Measurements from ENCODE around the gene HEYL. TPM values are rescaled to one million over a fixed set of nuclear protein-coding genes. Genes with fewer than 3 reads are reported as not detected.

HEYL gene
- polyA plus RNA-seq (ENCODE audit: insufficient read length in 10 of 10), result 10 to 100 TPM; 40.1 to 57.2 (median 46.0) TPM
- long read RNA-seq, donor 1, transcript HEYL-201 (5 exons, 3,661 nt), result major isoform, 15 of 15 reads
- long read RNA-seq, donor 1, partial matches to known transcripts, result 0 of 15 reads
- long read RNA-seq, donor 1, other reads (novel, unspliced or antisense), result 0 of 15 reads
- long read RNA-seq, donor 2, transcript HEYL-201 (5 exons, 3,661 nt), result major isoform, 11 of 11 reads
- long read RNA-seq, donor 2, partial matches to known transcripts, result 0 of 11 reads
- long read RNA-seq, donor 2, other reads (novel, unspliced or antisense), result 0 of 11 reads
- long read RNA-seq, donor 3, result 0 reads
- long read RNA-seq, donor 4, transcript HEYL-201 (5 exons, 3,661 nt), result major isoform, 5 of 5 reads
- long read RNA-seq, donor 4, partial matches to known transcripts, result 0 of 5 reads
- long read RNA-seq, donor 4, other reads (novel, unspliced or antisense), result 0 of 5 reads
- long read RNA-seq, donor 5, transcript HEYL-201 (5 exons, 3,661 nt), result major isoform, 8 of 14 reads
- long read RNA-seq, donor 5, partial matches to known transcripts, result 0 of 14 reads
- long read RNA-seq, donor 5, other reads (novel, unspliced or antisense), result 6 of 14 reads
- long read RNA-seq, donor 6, transcript HEYL-201 (5 exons, 3,661 nt), result major isoform, 11 of 11 reads
- long read RNA-seq, donor 6, partial matches to known transcripts, result 0 of 11 reads
- long read RNA-seq, donor 6, other reads (novel, unspliced or antisense), result 0 of 11 reads
- long read RNA-seq, donor 7, transcript HEYL-201 (5 exons, 3,661 nt), result major isoform, 9 of 14 reads
- long read RNA-seq, donor 7, partial matches to known transcripts, result 5 of 14 reads
- long read RNA-seq, donor 7, other reads (novel, unspliced or antisense), result 0 of 14 reads
- long read RNA-seq, donor 8, transcript HEYL-201 (5 exons, 3,661 nt), result major isoform, 12 of 12 reads
- long read RNA-seq, donor 8, partial matches to known transcripts, result 0 of 12 reads
- long read RNA-seq, donor 8, other reads (novel, unspliced or antisense), result 0 of 12 reads
- long read RNA-seq, donor 9, partial matches to known transcripts, result 0 of 4 reads
- long read RNA-seq, donor 9, other reads (novel, unspliced or antisense), result 0 of 4 reads

DNA sequence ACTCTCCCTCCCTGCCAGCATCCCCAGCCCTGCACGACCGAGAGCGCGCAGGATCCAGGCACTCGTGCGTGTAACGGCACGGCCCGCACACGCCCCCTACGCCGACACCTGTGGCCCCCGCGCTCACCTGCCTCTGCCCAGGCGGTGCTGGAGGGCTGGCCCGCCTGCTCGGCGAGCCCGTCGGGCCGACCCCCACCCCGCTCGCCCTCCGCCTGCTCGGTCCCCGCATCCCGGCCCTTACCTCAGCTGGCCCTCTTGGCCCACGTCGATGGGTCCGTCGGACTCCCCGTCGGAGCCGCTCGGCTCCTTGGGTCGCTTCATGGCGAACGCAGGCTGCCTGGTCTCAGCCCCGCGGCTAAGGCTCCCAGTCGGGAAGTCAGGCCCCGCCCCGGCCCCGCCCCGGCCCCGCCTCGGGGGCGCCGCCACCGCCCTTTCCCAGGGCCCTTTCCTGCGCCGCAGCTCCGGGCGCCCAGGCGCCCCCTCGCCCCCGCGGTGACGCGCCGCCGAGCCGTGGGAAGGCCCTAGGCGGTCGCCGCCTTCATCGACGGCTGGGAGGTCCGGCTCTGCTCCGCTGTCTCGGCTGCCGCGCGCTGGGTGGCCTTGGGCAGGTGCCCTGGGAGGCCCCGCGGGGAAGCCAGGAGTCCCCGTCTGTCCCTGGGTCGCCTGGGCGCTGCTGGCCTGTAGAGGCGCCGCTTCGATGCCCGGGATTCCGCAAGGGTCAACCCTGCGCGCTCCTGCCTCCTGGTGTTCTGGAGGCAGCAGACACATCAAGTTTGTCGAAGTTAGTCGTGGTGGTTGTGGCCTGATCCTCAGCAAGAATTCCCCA lies at the start of gene HEYL:
Gene HEYL, minus strand, starts transcription at position 339 of the 826 bp plus-strand sequence. Its CDS starts 18 bp downstream, at position 321.
- DNase-seq, result peak; percentile 47 to 86 (median 53)

DNA sequence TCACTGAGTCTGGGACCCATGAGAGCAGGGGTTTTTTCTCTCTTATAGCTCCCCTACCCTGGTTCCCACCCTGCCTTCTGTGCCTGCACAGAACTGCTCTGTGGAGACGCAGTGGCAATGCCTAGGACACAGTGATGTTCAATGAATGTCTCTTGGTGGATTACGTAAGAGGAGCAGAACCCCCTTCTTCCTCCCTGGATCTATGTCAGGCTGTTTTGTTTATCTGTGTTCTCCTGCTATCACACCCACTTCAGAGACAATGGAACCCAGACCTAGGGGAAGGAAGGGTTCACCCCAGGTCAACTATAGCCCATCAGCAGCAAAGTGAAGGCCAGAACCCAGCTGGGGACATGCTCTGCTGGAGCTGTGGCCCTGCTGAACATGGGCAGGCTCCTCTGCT lies 49.8 kb upstream of the HEYL start:
- no peak for DNase-seq

DNA sequence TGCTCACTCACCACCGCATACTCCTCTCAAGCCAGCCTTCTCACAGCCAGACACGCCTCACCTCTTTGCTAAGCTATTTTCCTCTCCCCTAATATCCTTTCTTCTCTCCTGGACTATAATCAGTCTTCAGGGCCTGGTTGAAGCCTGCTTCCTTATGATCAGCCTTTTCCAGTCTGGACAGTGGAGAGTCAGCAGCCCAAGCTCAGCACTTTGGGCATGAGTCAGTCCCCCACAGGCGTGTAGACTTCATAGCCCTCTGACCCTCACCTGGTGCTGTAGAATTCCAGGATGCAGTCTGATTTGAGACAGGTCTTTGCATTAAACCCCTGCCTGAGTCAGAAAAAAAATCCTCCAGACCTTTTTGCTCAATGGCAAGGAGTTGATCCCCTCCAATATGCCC lies 49.3 kb upstream of the HEYL start:
- no peak for DNase-seq

DNA sequence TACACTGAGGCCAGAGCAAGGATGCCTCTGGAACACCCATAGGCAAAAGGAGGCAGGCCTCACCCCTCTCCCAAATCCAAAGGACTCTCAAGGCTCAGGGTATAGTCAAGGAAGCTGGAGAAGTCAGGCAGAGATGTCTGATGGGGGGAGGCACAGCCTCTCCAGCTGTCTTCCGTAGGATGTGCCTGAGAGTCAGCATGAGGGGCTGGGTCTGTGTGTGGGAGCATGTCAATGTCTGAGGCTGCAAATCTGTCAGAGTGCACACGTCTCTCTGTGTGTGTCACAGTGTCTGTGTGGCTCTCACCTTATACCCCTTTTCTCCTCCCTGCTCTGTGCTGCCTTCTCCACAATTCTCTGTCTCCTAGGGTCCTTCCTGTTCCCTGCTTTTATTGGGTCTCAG lies 47.8 kb upstream of the HEYL start:
- no peak for DNase-seq

DNA sequence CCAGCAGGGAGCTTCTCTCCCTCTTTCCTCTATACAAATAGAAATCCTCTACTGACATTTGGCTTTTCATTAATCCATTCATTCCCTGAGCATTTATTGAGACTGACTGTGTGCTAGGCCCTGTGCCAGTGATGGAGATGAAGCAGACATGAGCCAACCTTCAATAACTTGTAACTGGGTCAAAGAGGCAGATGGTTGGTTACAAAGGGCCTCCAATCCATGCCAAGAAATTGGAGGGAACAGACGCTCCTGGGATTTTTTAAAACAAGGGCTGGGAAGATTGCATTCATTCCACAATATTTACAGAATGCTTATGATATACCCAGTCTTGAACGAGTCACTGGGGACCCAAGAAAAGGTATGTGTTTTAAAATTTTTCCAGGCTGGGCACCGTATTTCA lies 45.6 kb upstream of the HEYL start:
- DNase-seq, result no peak

DNA sequence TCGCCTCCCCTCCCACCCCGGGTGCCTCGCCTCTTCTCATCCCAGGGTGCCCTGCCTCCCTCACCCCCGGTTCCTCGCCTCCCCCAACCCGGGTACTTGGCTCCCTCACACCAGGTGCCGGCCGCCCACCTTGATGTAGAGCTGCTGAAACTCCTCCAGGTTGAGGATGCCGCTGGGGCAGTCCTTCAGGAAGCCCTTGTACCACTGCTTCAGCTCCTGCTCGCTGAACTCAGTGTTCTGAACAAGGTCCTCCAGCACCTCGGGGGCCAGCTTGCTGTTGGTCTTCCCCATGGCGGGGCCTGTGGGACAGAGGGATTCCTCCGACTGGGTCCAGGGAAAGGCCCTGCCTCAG lies 44.8 kb upstream of the HEYL start:
- DNase-seq, result no peak

DNA sequence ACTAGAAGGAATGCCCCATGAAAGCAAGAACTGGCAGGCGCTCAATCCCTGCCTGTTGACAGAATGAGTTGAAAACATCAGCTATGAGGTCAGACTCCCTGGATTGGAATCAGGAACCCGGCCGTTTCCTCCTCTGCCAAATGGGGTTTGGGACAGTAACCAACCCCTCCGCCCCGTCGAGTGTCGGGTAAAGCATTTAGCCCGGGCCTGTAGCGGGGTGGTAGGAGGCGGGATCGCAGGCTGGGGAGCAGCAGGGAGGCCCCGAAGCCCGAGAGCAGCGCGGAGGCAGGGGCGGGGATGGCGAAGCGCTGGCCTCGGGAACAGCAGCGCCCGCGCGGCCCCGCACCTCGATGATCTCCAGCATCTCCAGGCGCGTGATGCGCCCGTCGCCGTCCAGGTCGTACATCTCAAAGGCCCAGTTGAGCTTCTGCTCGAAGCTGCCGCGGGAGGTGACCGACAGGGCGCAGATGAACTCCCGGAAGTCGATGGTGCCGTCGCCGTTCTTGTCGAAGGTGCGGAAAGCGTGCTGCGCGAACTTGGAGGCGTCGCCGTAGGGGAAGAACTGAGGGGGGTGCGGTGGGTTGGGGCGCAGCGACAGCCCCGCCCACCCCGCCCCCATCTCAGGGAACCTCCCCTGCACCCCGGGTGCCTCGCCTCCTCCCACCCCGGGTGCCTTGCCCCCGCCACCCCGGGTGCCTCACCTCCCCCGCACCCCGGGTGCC lies 44.3 kb upstream of the HEYL start:
- no peak for DNase-seq

DNA sequence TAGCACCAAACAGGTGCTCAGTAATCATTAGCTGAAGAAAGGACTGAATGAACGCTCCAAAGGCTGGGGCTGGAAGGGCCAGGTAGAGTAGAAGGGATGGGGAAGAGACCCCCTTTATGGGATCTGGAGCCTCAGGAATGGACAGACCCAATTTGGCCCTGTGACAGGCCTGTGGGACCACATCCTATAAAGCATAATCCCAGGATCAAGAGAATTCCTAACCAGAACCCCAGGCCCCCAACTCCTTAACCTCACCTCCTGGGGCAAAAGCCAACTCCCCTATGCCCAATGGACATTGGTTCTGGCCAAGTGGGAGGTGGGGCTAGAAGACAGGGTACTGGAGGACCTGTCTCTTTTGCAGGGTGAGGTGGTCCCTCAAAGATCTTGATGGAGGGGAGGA lies 42.6 kb upstream of the HEYL start:
- DNase-seq, result no peak

DNA sequence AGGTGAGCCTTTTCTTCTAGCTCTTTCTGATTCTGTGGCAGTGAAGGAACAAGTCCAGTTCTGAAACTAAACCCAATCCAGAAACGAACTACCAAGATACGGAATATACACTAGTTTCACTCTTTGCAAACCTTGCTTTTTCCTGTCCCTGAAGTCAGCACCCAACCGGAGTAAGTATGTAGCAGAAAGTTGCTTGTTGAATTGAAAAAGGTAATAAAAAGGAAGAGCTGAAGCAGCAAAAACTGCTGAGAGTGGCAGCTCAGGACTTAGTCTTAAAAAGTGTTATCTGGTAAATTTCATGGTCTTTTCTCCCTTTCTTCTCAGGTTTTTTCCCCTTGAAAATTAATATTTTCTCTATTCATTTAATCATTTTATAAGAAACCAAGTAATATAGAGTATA lies 41.9 kb upstream of the HEYL start:
- no peak for DNase-seq

DNA sequence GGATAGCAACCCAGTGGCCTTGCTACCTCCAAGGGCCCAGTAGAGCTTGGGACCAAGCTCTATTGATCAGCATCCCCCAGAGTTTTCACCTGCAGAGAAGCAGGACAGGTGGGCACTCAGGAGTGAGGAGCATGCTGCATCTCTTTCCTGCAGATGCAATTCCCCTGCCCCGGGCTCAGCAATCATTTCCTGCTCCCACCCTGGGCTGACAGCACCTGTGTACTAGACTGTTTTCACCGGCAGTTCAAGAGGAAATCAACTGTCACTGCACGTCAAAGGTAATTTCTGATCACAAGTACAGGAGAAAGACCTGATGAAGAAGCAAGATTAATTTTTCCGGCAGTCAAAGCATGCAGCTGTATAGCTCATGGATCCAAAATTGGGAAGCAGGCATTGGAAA lies 41.3 kb upstream of the HEYL start:
- no peak for DNase-seq

DNA sequence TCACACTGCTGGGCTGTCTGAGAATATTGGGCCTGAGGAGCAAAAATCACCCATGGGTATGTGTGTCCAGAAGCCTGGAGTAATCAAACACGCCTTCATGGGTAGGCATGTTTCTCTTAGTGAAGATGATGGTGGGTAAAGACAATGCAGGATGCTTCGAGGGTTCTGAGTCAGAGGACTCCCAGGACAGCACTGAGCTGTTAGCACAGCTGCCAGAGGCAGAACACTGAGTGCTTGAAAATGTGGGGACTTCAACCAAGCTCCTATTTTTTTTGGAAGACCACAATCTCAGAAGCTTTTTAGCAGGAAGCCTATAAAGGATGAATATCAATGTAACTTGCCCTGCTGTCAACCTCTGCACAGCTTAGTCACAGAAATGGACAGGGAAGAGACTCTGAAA lies 40.4 kb upstream of the HEYL start:
- DNase-seq, result no peak

DNA sequence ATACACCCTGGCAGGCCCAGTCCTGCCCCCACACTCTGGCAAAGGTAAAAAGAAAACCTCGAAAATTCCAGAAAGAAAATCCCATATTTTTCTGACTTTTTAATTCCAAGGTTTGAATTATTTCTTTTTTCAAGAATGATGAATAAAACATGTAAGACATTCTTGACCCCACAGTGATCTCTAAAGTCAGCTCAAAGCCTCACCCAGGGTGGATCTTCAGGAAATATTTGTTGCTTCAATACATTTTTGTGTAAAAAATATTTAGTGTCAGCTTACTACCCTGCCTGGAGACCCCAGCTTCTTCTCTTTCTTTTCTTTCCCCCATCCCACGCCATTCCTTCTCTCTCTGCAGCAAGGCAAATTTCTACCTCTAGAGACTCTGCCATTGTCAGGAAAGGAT lies 39.4 kb upstream of the HEYL start:
- no peak for DNase-seq

DNA sequence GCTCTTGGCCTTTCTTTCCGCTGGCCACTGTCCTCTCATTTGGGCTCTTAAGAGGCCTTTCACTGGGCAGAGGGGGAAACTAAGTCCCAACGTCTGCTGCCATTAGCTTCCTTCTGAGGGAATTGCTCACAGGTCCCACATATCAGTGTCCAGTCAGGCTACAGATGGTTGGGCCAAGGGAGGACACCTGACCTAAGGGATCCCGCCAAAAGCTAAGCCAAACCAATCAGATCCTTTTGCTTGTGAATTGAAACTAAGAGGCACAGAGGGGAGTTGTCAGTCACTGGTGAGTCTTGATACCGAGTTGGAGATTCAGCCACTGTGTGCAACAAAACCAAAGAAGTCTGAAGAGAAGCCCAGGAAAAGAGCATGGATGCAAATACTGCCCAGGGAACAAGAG lies 38.2 kb upstream of the HEYL start:
- no peak for DNase-seq

DNA sequence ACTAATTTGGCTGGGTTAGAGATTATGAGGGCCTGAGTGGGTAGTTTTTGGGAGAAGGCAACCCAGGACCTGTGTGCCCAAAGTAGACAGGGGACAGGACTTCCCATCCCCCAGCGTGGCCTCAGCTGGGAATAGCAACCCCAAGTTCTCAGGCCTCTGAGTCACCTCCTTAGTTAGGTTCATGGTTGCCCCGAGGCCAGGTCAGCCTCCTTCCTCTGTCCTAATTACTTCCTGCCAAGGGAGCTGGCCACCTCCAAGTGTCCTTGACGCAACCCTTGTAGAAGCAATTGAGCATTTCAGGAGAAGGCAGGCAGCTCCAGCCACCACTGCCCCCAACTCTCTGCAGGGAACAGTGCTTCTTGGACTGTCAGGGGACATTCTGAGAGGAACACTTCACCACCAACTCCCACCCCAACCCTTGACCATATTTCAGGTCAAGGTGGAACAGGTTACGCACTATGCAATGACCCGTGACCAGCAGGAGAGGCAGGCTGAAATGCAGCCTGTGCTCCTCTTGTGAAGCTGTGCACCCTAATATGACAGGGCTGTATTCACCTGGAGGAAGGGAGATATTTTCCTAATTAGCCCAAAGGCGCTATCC lies 37.6 kb upstream of the HEYL start:
- no peak for DNase-seq

DNA sequence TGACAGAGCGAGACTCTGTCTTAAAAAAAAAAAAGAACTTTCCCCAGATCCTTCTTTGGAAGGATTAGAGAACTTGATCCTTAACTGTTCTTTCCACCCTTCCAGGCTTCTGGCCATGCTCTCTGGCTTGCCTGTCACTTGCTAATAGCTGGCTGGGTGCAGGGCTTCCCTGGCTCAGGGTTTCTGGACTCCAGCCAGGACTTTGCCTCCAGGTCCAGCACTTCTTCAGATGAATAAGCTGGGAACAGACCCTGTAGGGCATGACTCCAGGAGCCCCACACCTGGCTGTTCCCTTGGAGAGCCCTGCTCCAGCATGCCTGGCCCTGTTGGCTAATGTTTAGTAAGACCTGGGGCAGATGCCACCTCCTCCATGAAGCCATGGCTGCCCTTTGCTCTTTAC lies 35.8 kb upstream of the HEYL start:
- DNase-seq, result no peak

DNA sequence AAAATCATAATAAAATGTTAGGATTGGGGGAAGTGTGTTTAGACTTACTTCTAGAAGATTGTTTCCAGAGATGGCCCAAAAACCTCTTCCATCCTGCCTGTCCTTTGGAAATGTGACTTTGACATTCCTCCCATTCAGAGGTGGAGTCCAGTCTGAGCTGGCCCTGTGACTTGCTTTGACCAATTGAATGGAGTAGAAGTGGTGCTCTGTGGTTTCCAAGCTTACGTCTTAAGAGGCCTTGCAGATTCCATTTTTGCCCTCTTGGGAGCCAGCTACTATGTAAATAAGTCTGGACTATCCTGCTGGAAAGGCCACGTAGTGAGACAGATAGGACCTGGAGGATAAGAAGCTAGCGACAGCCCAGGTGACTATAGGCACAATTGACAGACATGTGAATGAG lies 33.8 kb upstream of the HEYL start:
- DNase-seq, result no peak

DNA sequence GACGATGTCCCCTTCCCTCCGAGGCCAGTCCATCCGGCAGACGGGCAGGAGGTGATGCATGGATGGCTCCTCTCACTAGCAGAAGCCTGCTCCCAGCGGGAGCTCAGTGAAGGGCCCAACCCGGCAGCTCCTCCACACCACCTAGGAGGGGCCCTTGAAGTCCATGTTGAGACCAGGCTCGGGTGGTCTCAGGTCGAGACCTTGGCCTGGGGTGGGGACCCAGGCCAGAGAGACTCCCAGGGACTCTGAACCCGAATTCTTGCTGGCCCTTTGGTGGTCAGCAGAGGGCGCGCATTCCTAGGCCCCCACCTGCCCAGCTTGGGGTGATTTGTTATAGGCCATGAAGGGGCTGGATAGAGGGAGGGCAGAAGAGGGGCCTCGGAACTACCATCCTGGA lies 33.1 kb upstream of the HEYL start:
- DNase-seq, result peak in 1 of 3 donors; percentile 52

DNA sequence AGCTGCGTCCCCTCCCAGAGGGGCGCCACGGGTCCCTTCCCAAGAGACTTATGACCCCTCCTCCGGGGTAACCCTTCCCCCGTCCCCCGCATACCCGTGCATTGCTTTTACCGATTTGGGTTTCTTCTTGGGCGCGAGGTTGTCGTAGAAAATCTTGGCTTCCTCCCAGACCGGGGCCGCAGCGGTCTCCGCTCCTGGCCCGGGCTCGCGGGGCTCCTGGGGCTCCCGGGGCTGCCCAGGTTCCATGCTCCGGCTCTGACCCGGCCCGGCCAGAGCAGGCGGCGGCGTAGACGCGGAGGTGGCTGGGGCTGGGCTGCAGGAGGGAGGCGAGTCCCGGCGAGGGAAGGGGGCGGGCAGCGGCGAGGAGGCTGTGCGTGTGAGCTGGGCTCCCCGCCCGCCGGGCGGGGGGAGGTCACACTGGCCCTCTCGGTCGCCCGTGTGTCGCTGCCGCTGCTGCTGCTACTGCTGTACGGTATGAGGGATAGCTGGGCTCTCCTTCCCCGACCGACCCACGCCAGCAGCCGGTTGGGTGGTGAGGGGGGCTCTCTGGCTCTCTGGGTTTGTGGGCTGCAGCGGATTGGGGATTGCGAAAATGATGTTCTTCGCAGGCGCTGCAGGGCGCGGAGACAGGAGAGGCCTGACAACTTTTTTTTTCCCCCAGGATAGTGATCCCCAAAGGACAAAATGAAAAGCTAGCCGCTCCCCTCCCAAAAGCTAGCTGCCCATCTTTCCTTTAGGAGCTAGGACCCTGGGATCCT lies 32.5 kb upstream of the HEYL start, which contains the start of gene NT5C1A:
Gene NT5C1A, minus strand, starts transcription at position 315 of the 758 bp plus-strand sequence. Its CDS starts 69 bp downstream, at position 246.
- DNase-seq, result peak in 2 of 3 donors; percentile 52 to 76

DNA sequence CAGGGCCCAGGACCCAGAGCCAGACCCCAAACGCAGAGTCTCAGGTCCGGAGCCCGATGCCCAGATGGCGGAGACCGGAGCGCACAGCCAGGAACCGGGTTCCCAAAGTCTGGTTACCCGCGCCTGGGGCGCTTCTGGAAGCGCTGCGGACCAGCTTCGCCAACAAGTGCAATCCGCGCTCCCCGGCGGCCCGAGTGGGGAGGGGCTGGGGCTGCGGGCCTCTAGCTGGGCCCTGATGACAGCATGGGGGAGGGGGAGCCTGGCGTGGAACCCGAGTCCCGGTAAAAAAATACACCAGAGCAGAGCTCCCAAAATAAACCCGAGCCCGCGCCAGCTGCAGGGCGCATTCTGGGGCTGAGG lies 32.0 kb upstream of the HEYL start:
- peak; percentile 47 to 65 (median 53) for DNase-seq

DNA sequence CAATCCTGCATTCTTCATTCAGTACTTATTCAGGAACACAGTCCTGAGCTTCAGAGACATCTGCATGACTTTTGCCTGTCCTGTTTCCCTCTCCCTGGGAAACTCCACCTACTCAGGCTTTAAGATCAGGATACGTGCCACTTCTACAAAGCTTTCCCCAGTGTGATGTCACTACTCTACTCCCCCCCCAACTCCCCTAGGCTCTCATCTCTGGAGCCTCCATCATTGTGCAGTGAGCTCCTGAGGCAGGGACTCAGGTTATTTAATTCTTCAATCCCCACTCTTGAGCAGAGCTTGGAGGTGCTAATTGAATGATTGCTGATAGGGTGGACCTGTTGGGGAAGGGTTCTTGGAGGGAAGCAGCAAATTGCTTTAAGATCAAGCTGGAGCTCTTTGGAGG lies 31.2 kb upstream of the HEYL start:
- no peak for DNase-seq

Data from muscle of back (tissue), 13 donors.